ENCODE data around the gene HLA-DRA. TPM values are rescaled to one million over a fixed set of nuclear protein-coding genes. Genes with fewer than 3 reads are reported as not detected.

The HLA-DRA gene
- polyA plus RNA-seq, 2 of the 4 experiments (the other 2 are of a cell fraction), result not detected

- no peak within 1 kb of the TSS for H3K4me2 ChIP-seq
- 50% methylated on average over 4 of the region's 4 CpGs for WGBS (ENCODE audit: missing lambda C conversion rate)
- H3K9me3 ChIP-seq, result no peaks in the 10 kb centered on the region
- CTCF ChIA-PET, result interaction anchor here (1.3 to 4.2 kb wide), 4 partner anchors 7 to 432 kb away, joined by 3 to 25 read pairs (median 4); partner anchors contain the start of gene TAP2
- no peak within 1 kb of the TSS for H3K27ac ChIP-seq
- no peak for DNase-seq (ENCODE audit: low read depth in 1 of 2, low spot score in 1 of 2)
- no peak within 1 kb of the TSS for H3K4me3 ChIP-seq
- POLR2A ChIA-PET, result no interaction called here
- FAIRE-seq, result no peak
- no peak for ATAC-seq
- no peak for TF ChIP-seq ESRRA (IDR thresholded peaks at IDR 0.05; ENCODE audit: borderline replicate concordance, low read length)
- no peak for TF ChIP-seq RAD21 (conservative IDR thresholded peaks at IDR 0.05 in 1 of 2, IDR thresholded peaks at IDR 0.05 in 1 of 2)
- TF ChIP-seq POLR2A (IDR thresholded peaks at IDR 0.05; ENCODE audit: low read length), result no peak
- no peak for TF ChIP-seq ZSCAN20 (CRISPR knock-in tag; IDR thresholded peaks at IDR 0.05)
- TF ChIP-seq ZC3H11A (IDR thresholded peaks at IDR 0.05), result no peak
- TF ChIP-seq CHD2 (IDR thresholded peaks at IDR 0.05; ENCODE audit: low read length, partially characterized antibody), result no peak
- TF ChIP-seq JUN (IDR thresholded peaks at IDR 0.05), result no peak
- TF ChIP-seq MAFK (IDR thresholded peaks at IDR 0.05; ENCODE audit: partially characterized antibody), result no peak
- TF ChIP-seq CBX2 (IDR thresholded peaks at IDR 0.05; ENCODE audit: borderline replicate concordance, low read depth), result no peak
- TF ChIP-seq NPAS2 (CRISPR knock-in tag; IDR thresholded peaks at IDR 0.05; ENCODE audit: borderline replicate concordance), result no peak
- no peak for TF ChIP-seq CHD4 (IDR thresholded peaks at IDR 0.05; ENCODE audit: borderline replicate concordance)
- no peak for TF ChIP-seq GATA3 (IDR thresholded peaks at IDR 0.05; ENCODE audit: borderline replicate concordance)
- TF ChIP-seq RFX5 (IDR thresholded peaks at IDR 0.05), result no peak
- no peak for TF ChIP-seq POLR2AphosphoS2 (conservative IDR thresholded peaks at IDR 0.05; ENCODE audit: low read length)
- TF ChIP-seq NR3C1 (IDR thresholded peaks at IDR 0.05), result no peak
- TF ChIP-seq RCOR1 (IDR thresholded peaks at IDR 0.05; ENCODE audit: low read depth, low read length), result no peak
- no peak for TF ChIP-seq ELK1 (IDR thresholded peaks at IDR 0.05; ENCODE audit: low read depth, low read length)
- no peak for TF ChIP-seq FOXS1 (CRISPR knock-in tag; IDR thresholded peaks at IDR 0.05)
- no peaks in the 10 kb centered on the region for H3K4me1 ChIP-seq
Observed at GRCh38 chr6:32406857-32407256, 32.8 kb upstream of the HLA-DRA start, which contains the start of gene BTNL2. BTNL2 (minus strand) TSS chr6:32407181; CDS start chr6:32407123, 58 bp downstream.

- ChIA-PET CTCF (interaction anchor here (1.1 to 4.9 kb wide), 2 partner anchors 9 to 377 kb away, joined by 3 to 43 read pairs; no protein-coding TSS in a partner anchor), POLR2A (no interaction called here)
- DNase-seq (ENCODE audit: low read depth in 1 of 2, low spot score in 1 of 2), result no peak
- H3K4me1 ChIP-seq, result no peaks in the 10 kb centered on the region
- WGBS (ENCODE audit: missing lambda C conversion rate), result 23% methylated on average over 5 of the region's 5 CpGs
- no peak overlapping the region for H3K4me2 ChIP-seq
- no peaks in the 10 kb centered on the region for H3K9me3 ChIP-seq
- ATAC-seq, result no peak
- no peak for FAIRE-seq
- no peak overlapping the region for H3K27ac ChIP-seq
- no peak overlapping the region for H3K4me3 ChIP-seq
- no peak for TF ChIP-seq EHF (CRISPR knock-in tag; IDR thresholded peaks at IDR 0.05)
- TF ChIP-seq SMC3 (IDR thresholded peaks at IDR 0.05), result no peak
Observed at GRCh38 chr6:32410906-32411305, 28.8 kb upstream of the HLA-DRA start.

- DNase-seq (ENCODE audit: low read depth in 1 of 2, low spot score in 1 of 2) (no peak), FAIRE-seq (no peak), ATAC-seq (no peak)
- Histone ChIP-seq H3K4me2 (no peak overlapping the region), H3K27ac (no peak overlapping the region), H3K4me3 (no peak overlapping the region), H3K4me1 (no peaks in the 10 kb centered on the region), H3K9me3 (no peaks in the 10 kb centered on the region)
- WGBS (ENCODE audit: missing lambda C conversion rate), result 59% methylated on average over 9 of the region's 9 CpGs
- ChIA-PET CTCF (interaction anchor here (1.1 to 4.9 kb wide), 5 partner anchors 7 to 376 kb away, joined by 4 to 43 read pairs (median 11); partner anchors contain the start of gene BTNL2), POLR2A (no interaction called here)
- TF ChIP-seq ZNF302 (CRISPR knock-in tag; IDR thresholded peaks at IDR 0.05), result no peak
- no peak for TF ChIP-seq FOSB (CRISPR knock-in tag; IDR thresholded peaks at IDR 0.05)
- no peak for TF ChIP-seq KDM5A (IDR thresholded peaks at IDR 0.05)
- no peak for TF ChIP-seq USF2 (IDR thresholded peaks at IDR 0.05)
- TF ChIP-seq PHF8 (IDR thresholded peaks at IDR 0.05; ENCODE audit: borderline replicate concordance, low read depth), result no peak
- TF ChIP-seq MAX (IDR thresholded peaks at IDR 0.05), result no peak
- TF ChIP-seq JUN (IDR thresholded peaks at IDR 0.05), result no peak
- TF ChIP-seq ZSCAN20 (CRISPR knock-in tag; IDR thresholded peaks at IDR 0.05), result no peak
- no peak for TF ChIP-seq NPAS2 (CRISPR knock-in tag; IDR thresholded peaks at IDR 0.05; ENCODE audit: borderline replicate concordance)
- TF ChIP-seq REST (IDR thresholded peaks at IDR 0.05), result no peak
- TF ChIP-seq ELK1 (IDR thresholded peaks at IDR 0.05; ENCODE audit: low read depth, low read length), result no peak
- no peak for TF ChIP-seq EHF (CRISPR knock-in tag; IDR thresholded peaks at IDR 0.05)
Observed at GRCh38 chr6:32411566-32412327, 27.9 kb upstream of the HLA-DRA start.

Measured in A549 (cell line).